DND-41 (cell line): ENCODE data around the gene KANSL1.

Source experiments
- ATAC-seq: fragments of 200-7000 bp; cut with Tn5 transposase; 3 replicates; pipeline ENCODE4 v1.9.1; 2021; ENCODE audit warnings: low read depth; ENCODE audit not compliant: insufficient read depth
- DNase-seq: peaks from one replicate; pipeline ENCODE4 v3.0.0-alpha.2; 2020
- H2AFZ ChIP-seq: 2 replicates; pipeline ENCODE4 v1.6.0; 2012; ENCODE audit warnings: low read depth, low read length
- H3K27ac ChIP-seq: 2 replicates; pipeline ENCODE4 v1.5.1; 2012; ENCODE audit warnings: low read length, inconsistent platforms
- H3K27me3 ChIP-seq: fragments of 200-600 bp; sonication (generic); 2 replicates; pipeline ENCODE4 v1.6.0; 2012; ENCODE audit warnings: low read length, mild to moderate bottlenecking, inconsistent platforms; ENCODE audit not compliant: insufficient read depth, poor library complexity
- H3K36me3 ChIP-seq: 2 replicates; pipeline ENCODE4 v1.5.1; 2012; ENCODE audit warnings: low read length, inconsistent platforms; ENCODE audit not compliant: insufficient read depth
- H3K4me1 ChIP-seq: 2 replicates; pipeline ENCODE4 v1.5.1; 2012; ENCODE audit warnings: mild to moderate bottlenecking, low read length; ENCODE audit not compliant: insufficient read depth
- H3K4me2 ChIP-seq: 2 replicates; pipeline ENCODE4 v1.6.0; 2012; ENCODE audit warnings: mild to moderate bottlenecking, moderate library complexity, low read length, inconsistent platforms; ENCODE audit not compliant: insufficient read depth
- H3K4me3 ChIP-seq, 2 experiments: fragments of 200-600 bp in 1 of 2; shearing (Covaris generic) in 1 of 2; 2 replicates each; pipeline ENCODE4 v1.5.1; 2012 to 2016; ENCODE audit warnings: inconsistent platforms in 2 of 2, low read length in 2 of 2, mild to moderate bottlenecking in 2 of 2, low read depth in 1 of 2, moderate library complexity in 1 of 2
- H3K79me2 ChIP-seq: 2 replicates; pipeline ENCODE4 v1.6.0; 2012; ENCODE audit warnings: low read length, inconsistent platforms; ENCODE audit not compliant: insufficient read depth
- H3K9ac ChIP-seq: 2 replicates; pipeline ENCODE4 v1.6.0; 2012; ENCODE audit warnings: low read depth, mild to moderate bottlenecking, inconsistent platforms, low read length, moderate library complexity
- H3K9me3 ChIP-seq: 2 replicates; pipeline ENCODE4 v1.5.1; 2012; ENCODE audit warnings: low read length, moderate library complexity, mild to moderate bottlenecking, inconsistent platforms; ENCODE audit not compliant: insufficient read depth, severe bottlenecking
- H4K20me1 ChIP-seq: 2 replicates; pipeline ENCODE4 v1.6.0; 2012; ENCODE audit warnings: low read length; ENCODE audit not compliant: insufficient read depth
- CTCF ChIP-seq: IDR thresholded peaks from 2 replicates; pipeline ENCODE4 v1.5.1; 2012; ENCODE audit warnings: borderline replicate concordance, low read length, moderate library complexity, mild to moderate bottlenecking; ENCODE audit not compliant: poor library complexity, severe bottlenecking; ENCODE audit errors: extremely low read depth
- EZH2 ChIP-seq: IDR thresholded peaks from 3 replicates; pipeline ENCODE4 v1.6.1; 2012; ENCODE audit warnings: borderline replicate concordance, low read depth, mild to moderate bottlenecking, moderate library complexity, low read length, inconsistent platforms; ENCODE audit not compliant: severe bottlenecking

Gene KANSL1

GRCh38 chr17:46216682-46217081 lies 23.5 kb upstream of the KANSL1 start:
- no peak for TF ChIP-seq EZH2
- TF ChIP-seq CTCF: no peak
- no peaks in the 10 kb centered on the region for H3K27me3 ChIP-seq
- H2AFZ ChIP-seq: no peak overlapping the region

GRCh38 chr17:46212634-46213435 lies 19.6 kb upstream of the KANSL1 start:
- Histone ChIP-seq H4K20me1 (peaks cover 9% of the 10 kb centered on the region), H3K4me3 (no peak overlapping the region), H3K4me1 (0 out of 2 replicates have a peak, but pooled peaks cover 3% of the 10 kb centered on the region), H3K79me2 (peaks cover 83% of the 10 kb centered on the region), H3K9ac (no peak overlapping the region), H3K9me3 (no peaks in the 10 kb centered on the region), H2AFZ (no peak overlapping the region), H3K36me3 (peaks cover 29% of the 10 kb centered on the region), H3K27me3 (no peaks in the 10 kb centered on the region), H3K27ac (no peak overlapping the region), H3K4me2 (no peak overlapping the region)
- TF ChIP-seq EZH2 (no peak), CTCF (peak; percentile 81)
- peak; percentile 89 for ATAC-seq
- DNase-seq: peak; percentile 66

More at GRCh38 chr17:46216682-46217081, 23.5 kb upstream of the KANSL1 start:
- Histone ChIP-seq H3K79me2 (peaks cover 59% of the 10 kb centered on the region), H3K4me3 (no peak overlapping the region), H4K20me1 (peaks cover 9% of the 10 kb centered on the region), H3K4me1 (0 out of 2 replicates have a peak, but pooled peaks cover 3% of the 10 kb centered on the region), H3K9ac (no peak overlapping the region), H3K4me2 (no peak overlapping the region), H3K36me3 (peaks cover 26% of the 10 kb centered on the region), H3K27ac (no peak overlapping the region), H3K9me3 (no peaks in the 10 kb centered on the region)
- ATAC-seq (no peak), DNase-seq (no peak)

- Histone ChIP-seq H3K4me3 (no peak overlapping the region), H3K9me3 (no peaks in the 10 kb centered on the region), H3K9ac (no peak overlapping the region), H2AFZ (no peak overlapping the region), H3K36me3 (peaks cover 18% of the 10 kb centered on the region; the same call in 1 of the 2 replicates), H3K27me3 (no peaks in the 10 kb centered on the region), H3K4me2 (no peak overlapping the region), H3K79me2 (peaks cover 97% of the 10 kb centered on the region), H3K4me1 (0 out of 2 replicates have a peak, but pooled peaks cover 3% of the 10 kb centered on the region), H4K20me1 (no peaks in the 10 kb centered on the region; the same call in 1 of the 2 replicates), H3K27ac (no peak overlapping the region)
- ATAC-seq (no peak), DNase-seq (no peak)
- TF ChIP-seq EZH2 (no peak), CTCF (no peak)
These were observed 15.8 kb upstream of the KANSL1 start for GRCh38 chr17:46208997-46209396.
